Mucosa of stomach (tissue), 1 donor: ENCODE data around the gene EXOC6.
"Not testable (repeated sequence)": the region's sequence is repeated elsewhere in the genome, so short reads cannot be mapped to it uniquely, and the experiment has no call there.

Source experiments
- H3K27me3 ChIP-seq: one replicate; pipeline ENCODE4 v1.7.0; 2013; ENCODE audit warnings: mild to moderate bottlenecking, low read length; ENCODE audit not compliant: control insufficient read depth, insufficient read depth
- H3K36me3 ChIP-seq: one replicate; pipeline ENCODE4 v1.7.0; 2013; ENCODE audit warnings: low read length; ENCODE audit not compliant: control insufficient read depth, insufficient read depth
- H3K4me1 ChIP-seq: one replicate; pipeline ENCODE4 v1.7.0; 2013; ENCODE audit warnings: mild to moderate bottlenecking, low read length; ENCODE audit not compliant: control insufficient read depth, insufficient read depth
- H3K4me3 ChIP-seq: one replicate; pipeline ENCODE4 v1.7.0; 2013; ENCODE audit warnings: low read length
- H3K9ac ChIP-seq: one replicate; pipeline ENCODE4 v1.7.0; 2013; ENCODE audit warnings: mild to moderate bottlenecking, low read length, moderate library complexity
- H3K9me3 ChIP-seq: one replicate; pipeline ENCODE4 v1.7.0; 2013; ENCODE audit warnings: mild to moderate bottlenecking, low read length, moderate library complexity; ENCODE audit not compliant: control insufficient read depth
- donor health status: Pancreatic carcinoma.

The EXOC6 gene

GRCh38 chr10:92970301-92971070 lies 122.2 kb downstream of the EXOC6 start:
- H3K36me3 ChIP-seq, result no peaks in the 10 kb centered on the region
- no peaks in the 10 kb centered on the region for H3K9me3 ChIP-seq
- no peak overlapping the region for H3K4me3 ChIP-seq
- H3K4me1 ChIP-seq, result peaks cover 16% of the 10 kb centered on the region
- H3K27me3 ChIP-seq, result no peaks in the 10 kb centered on the region
- no peak overlapping the region for H3K9ac ChIP-seq

- no peak overlapping the region for H3K9ac ChIP-seq
- no peaks in the 10 kb centered on the region for H3K9me3 ChIP-seq
- H3K27me3 ChIP-seq, result no peaks in the 10 kb centered on the region
- no peaks in the 10 kb centered on the region for H3K36me3 ChIP-seq
- H3K4me1 ChIP-seq, result peaks cover 16% of the 10 kb centered on the region
- no peak overlapping the region for H3K4me3 ChIP-seq
Observed at GRCh38 chr10:92972066-92972870, 123.9 kb downstream of the EXOC6 start.

- no peaks in the 10 kb centered on the region for H3K27me3 ChIP-seq
- peaks cover 16% of the 10 kb centered on the region for H3K4me1 ChIP-seq
- H3K9me3 ChIP-seq, result no peaks in the 10 kb centered on the region
- H3K9ac ChIP-seq, result no peak overlapping the region
- no peak overlapping the region for H3K4me3 ChIP-seq
- H3K36me3 ChIP-seq, result no peaks in the 10 kb centered on the region
Observed at GRCh38 chr10:92972886-92973285, 124.6 kb downstream of the EXOC6 start.

- not testable (repeated sequence) for H3K27me3 ChIP-seq, H3K9me3 ChIP-seq, H3K36me3 ChIP-seq, H3K9ac ChIP-seq, H3K4me3 ChIP-seq
- peaks cover 16% of the 10 kb centered on the region for H3K4me1 ChIP-seq
Observed at GRCh38 chr10:92976278-92976677, 128.0 kb downstream of the EXOC6 start.

- no peaks in the 10 kb centered on the region for H3K9me3 ChIP-seq
- H3K9ac ChIP-seq, result no peak overlapping the region
- H3K4me1 ChIP-seq, result no peaks in the 10 kb centered on the region
- H3K27me3 ChIP-seq, result no peaks in the 10 kb centered on the region
- H3K36me3 ChIP-seq, result no peaks in the 10 kb centered on the region
- no peak overlapping the region for H3K4me3 ChIP-seq
Observed at GRCh38 chr10:92989250-92989649, 140.9 kb downstream of the EXOC6 start.

GRCh38 chr10:92990615-92991014 lies 142.3 kb downstream of the EXOC6 start:
- Histone ChIP-seq H3K4me1 (no peaks in the 10 kb centered on the region), H3K36me3 (no peaks in the 10 kb centered on the region), H3K9me3 (no peaks in the 10 kb centered on the region), H3K9ac (no peak overlapping the region), H3K27me3 (no peaks in the 10 kb centered on the region), H3K4me3 (no peak overlapping the region)

- Histone ChIP-seq H3K27me3 (no peaks in the 10 kb centered on the region), H3K36me3 (no peaks in the 10 kb centered on the region), H3K9me3 (no peaks in the 10 kb centered on the region), H3K4me1 (no peaks in the 10 kb centered on the region), H3K4me3 (no peak overlapping the region), H3K9ac (no peak overlapping the region)
Observed at GRCh38 chr10:92991513-92991912, 143.2 kb downstream of the EXOC6 start.

- no peaks in the 10 kb centered on the region for H3K4me1 ChIP-seq
- H3K36me3 ChIP-seq, result no peaks in the 10 kb centered on the region
- H3K4me3 ChIP-seq, result no peak overlapping the region
- H3K9me3 ChIP-seq, result no peaks in the 10 kb centered on the region
- H3K9ac ChIP-seq, result no peak overlapping the region
- no peaks in the 10 kb centered on the region for H3K27me3 ChIP-seq
Observed at GRCh38 chr10:92993699-92994272, 145.5 kb downstream of the EXOC6 start.

- no peak overlapping the region for H3K4me3 ChIP-seq
- H3K9me3 ChIP-seq, result no peaks in the 10 kb centered on the region
- no peak overlapping the region for H3K9ac ChIP-seq
- H3K4me1 ChIP-seq, result no peaks in the 10 kb centered on the region
- H3K27me3 ChIP-seq, result no peaks in the 10 kb centered on the region
- H3K36me3 ChIP-seq, result no peaks in the 10 kb centered on the region
Observed at GRCh38 chr10:92995509-92995908, 147.2 kb downstream of the EXOC6 start.

GRCh38 chr10:92997620-92998019 lies 149.3 kb downstream of the EXOC6 start:
- no peaks in the 10 kb centered on the region for H3K36me3 ChIP-seq
- H3K4me3 ChIP-seq, result no peak overlapping the region
- H3K4me1 ChIP-seq, result no peaks in the 10 kb centered on the region
- H3K27me3 ChIP-seq, result no peaks in the 10 kb centered on the region
- H3K9ac ChIP-seq, result no peak overlapping the region
- no peaks in the 10 kb centered on the region for H3K9me3 ChIP-seq

GRCh38 chr10:92999191-92999590 lies 150.9 kb downstream of the EXOC6 start:
- Histone ChIP-seq H3K27me3 (no peaks in the 10 kb centered on the region), H3K9ac (no peak overlapping the region), H3K36me3 (no peaks in the 10 kb centered on the region), H3K4me1 (no peaks in the 10 kb centered on the region), H3K9me3 (no peaks in the 10 kb centered on the region), H3K4me3 (no peak overlapping the region)

- Histone ChIP-seq H3K9me3 (no peaks in the 10 kb centered on the region), H3K4me1 (no peaks in the 10 kb centered on the region), H3K9ac (no peak overlapping the region), H3K4me3 (no peak overlapping the region), H3K36me3 (no peaks in the 10 kb centered on the region), H3K27me3 (no peaks in the 10 kb centered on the region)
Observed at GRCh38 chr10:93006435-93007039, 158.2 kb downstream of the EXOC6 start.
